GM21526 (cell line): ENCODE results near the gene HOXA11.

ENCODE experiments used
- ATAC-seq: cut with Tn5 transposase; IDR thresholded peaks from one replicate; pipeline ENCODE4 v1.9.1; 2021; ENCODE audit warnings: moderate library complexity; ENCODE audit not compliant: unreplicated experiment, low FRiP score

HOXA11 gene

GRCh38 chr7:27148756-27149641, 36.0 kb downstream of the HOXA11 start:
- ATAC-seq, result no peak

- no peak for ATAC-seq
Observed at GRCh38 chr7:27148031-27148755, 36.8 kb downstream of the HOXA11 start.

- ATAC-seq, result no peak
Observed at GRCh38 chr7:27147199-27148030, 37.6 kb downstream of the HOXA11 start, which contains the start of gene HOXA6. Gene HOXA6, minus strand, starts transcription at chr7:27147774. Its CDS starts 25 bp downstream, at chr7:27147749.

- ATAC-seq, result no peak
Observed at GRCh38 chr7:27146491-27147198, 38.4 kb downstream of the HOXA11 start.

- ATAC-seq, result no peak
Observed at GRCh38 chr7:27145914-27146412, 39.1 kb downstream of the HOXA11 start.

GRCh38 chr7:27145165-27145913, 39.7 kb downstream of the HOXA11 start:
- no peak for ATAC-seq

GRCh38 chr7:27144781-27145164, 40.3 kb downstream of the HOXA11 start:
- ATAC-seq, result no peak

GRCh38 chr7:27143950-27144780, 40.9 kb downstream of the HOXA11 start:
- ATAC-seq, result no peak

GRCh38 chr7:27143023-27143949, 41.7 kb downstream of the HOXA11 start, which contains the start of gene HOXA5:
Gene HOXA5, minus strand, starts transcription at chr7:27143681. Its CDS starts 74 bp downstream, at chr7:27143607.
- no peak for ATAC-seq

- ATAC-seq, result no peak
Observed at GRCh38 chr7:27142580-27143022, 42.4 kb downstream of the HOXA11 start.

- ATAC-seq, result no peak
Observed at GRCh38 chr7:27141923-27142579, 43.0 kb downstream of the HOXA11 start.

GRCh38 chr7:27141137-27141922, 43.7 kb downstream of the HOXA11 start:
- no peak for ATAC-seq

- ATAC-seq, result no peak
Observed at GRCh38 chr7:27140126-27140857, 44.7 kb downstream of the HOXA11 start.

- no peak for ATAC-seq
Observed at GRCh38 chr7:27139334-27140125, 45.5 kb downstream of the HOXA11 start.

- ATAC-seq, result no peak
Observed at GRCh38 chr7:27138985-27139333, 46.1 kb downstream of the HOXA11 start.
